Ectodermal cell (in vitro differentiated cells): ENCODE measurements around the gene SORBS2.

ENCODE experiments used
- H3K27ac ChIP-seq: 2 replicates; pipeline ENCODE4 v1.7.0; 2013; ENCODE audit warnings: mild to moderate bottlenecking, low read depth, low read length; ENCODE audit not compliant: insufficient read depth, poor library complexity, severe bottlenecking
- H3K27me3 ChIP-seq: 2 replicates; pipeline ENCODE4 v1.7.0; 2013; ENCODE audit warnings: mild to moderate bottlenecking, low read length; ENCODE audit not compliant: insufficient read depth, control insufficient read depth, poor library complexity, severe bottlenecking
- H3K36me3 ChIP-seq: one replicate; pipeline ENCODE4 v1.7.0; 2013; ENCODE audit warnings: low read length; ENCODE audit not compliant: control insufficient read depth, insufficient read depth
- H3K4me1 ChIP-seq: one replicate; pipeline ENCODE4 v1.7.0; 2013; ENCODE audit warnings: low read length; ENCODE audit not compliant: control insufficient read depth, insufficient read depth
- H3K4me3 ChIP-seq: 2 replicates; pipeline ENCODE4 v1.7.0; 2013; ENCODE audit warnings: low read depth, low read length, control low read depth; ENCODE audit not compliant: insufficient read depth
- H3K9me3 ChIP-seq: 2 replicates; pipeline ENCODE4 v1.7.0; 2013; ENCODE audit warnings: mild to moderate bottlenecking, low read length, moderate library complexity; ENCODE audit not compliant: control insufficient read depth
- WGBS, 2 experiments: methylation state at CpG; one replicate each; pipeline ENCODE4 v1.1.7; 2013; ENCODE audit warnings: missing lambda C conversion rate in 2 of 2; 5-methylcytosine and 5-hydroxymethylcytosine counted together

The SORBS2 gene

GRCh38 chr4:185654965-185655554 is 156.9 kb downstream of the SORBS2 start:
- Histone ChIP-seq H3K36me3 (no peaks in the 10 kb centered on the region), H3K4me1 (peaks cover 15% of the 10 kb centered on the region), H3K27ac (no peak overlapping the region), H3K4me3 (no peak overlapping the region), H3K9me3 (no peaks in the 10 kb centered on the region), H3K27me3 (no peaks in the 10 kb centered on the region)
- WGBS, 2 experiments: 90% methylated on average over 4 of the region's 4 CpGs

DNA sequence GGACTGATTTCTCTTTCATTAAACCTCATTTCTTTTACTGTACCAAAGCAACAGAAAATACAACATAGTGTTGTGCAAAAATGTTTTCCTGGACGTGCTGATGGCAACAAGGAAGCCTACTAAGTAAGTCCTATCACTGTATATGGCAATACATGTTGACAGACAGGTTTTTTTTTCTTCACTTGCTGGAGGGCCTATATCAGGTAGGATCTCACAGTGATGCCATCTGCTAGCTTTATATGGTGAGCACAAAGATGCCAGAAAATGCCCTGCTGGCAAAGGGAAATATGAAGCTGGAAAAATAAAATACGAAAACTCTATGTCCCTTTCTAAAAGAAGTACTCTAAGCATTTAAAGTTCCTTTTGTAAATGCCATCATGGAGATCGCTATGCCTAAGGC is 157.7 kb downstream of the SORBS2 start:
- H3K27me3 ChIP-seq: no peaks in the 10 kb centered on the region
- no peak overlapping the region for H3K27ac ChIP-seq
- no peaks in the 10 kb centered on the region for H3K36me3 ChIP-seq

GRCh38 chr4:185651851-185652250 is 160.1 kb downstream of the SORBS2 start:
- WGBS, 2 experiments: 82 to 85% methylated on average over 7 of the region's 7 CpGs
- peak overlapping the region; percentile 17 for H3K27ac ChIP-seq
- H3K4me1 ChIP-seq: peaks cover 11% of the 10 kb centered on the region
- no peaks in the 10 kb centered on the region for H3K9me3 ChIP-seq
- H3K36me3 ChIP-seq: no peaks in the 10 kb centered on the region
- H3K27me3 ChIP-seq: no peaks in the 10 kb centered on the region
- no peak overlapping the region for H3K4me3 ChIP-seq

More for the DNA sequence above, 157.7 kb downstream of the SORBS2 start:
- Histone ChIP-seq H3K4me1 (peaks cover 15% of the 10 kb centered on the region), H3K4me3 (no peak overlapping the region), H3K9me3 (no peaks in the 10 kb centered on the region)
- WGBS, 2 experiments: 97 to 99% methylated on average over 3 of the region's 3 CpGs

DNA sequence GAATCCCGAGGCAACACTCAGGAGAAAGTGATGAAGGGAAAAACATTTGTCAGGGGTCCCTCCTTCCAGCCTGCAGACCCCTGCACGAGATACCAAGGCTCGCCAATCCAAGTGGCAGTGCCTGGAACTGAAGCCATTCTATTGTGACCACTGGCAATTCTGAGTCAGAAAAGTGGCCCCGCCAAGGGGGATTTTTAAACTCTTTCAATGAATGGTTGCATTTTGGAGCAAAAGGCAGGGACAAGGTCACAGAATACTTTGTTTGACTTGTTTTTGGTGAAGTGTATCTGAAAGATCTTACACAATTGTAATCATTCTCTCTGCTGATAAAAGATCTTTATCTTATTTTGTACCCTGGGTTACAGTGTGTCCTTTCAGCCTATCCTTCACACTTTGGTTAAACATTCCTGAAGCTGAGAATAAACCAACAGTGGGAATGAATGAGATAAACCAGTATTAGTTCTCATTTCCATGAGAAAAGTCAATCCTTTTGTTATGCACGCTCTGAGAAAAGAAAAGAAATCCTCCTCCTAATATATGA is 160.8 kb downstream of the SORBS2 start:
- Histone ChIP-seq H3K36me3 (no peaks in the 10 kb centered on the region), H3K27ac (peak overlapping the region; percentile 17), H3K9me3 (no peaks in the 10 kb centered on the region), H3K4me3 (no peak overlapping the region), H3K27me3 (no peaks in the 10 kb centered on the region), H3K4me1 (peaks cover 5% of the 10 kb centered on the region)
- 50 to 60% methylated on average over 4 to 5 of the region's 5 CpGs for WGBS, 2 experiments

DNA sequence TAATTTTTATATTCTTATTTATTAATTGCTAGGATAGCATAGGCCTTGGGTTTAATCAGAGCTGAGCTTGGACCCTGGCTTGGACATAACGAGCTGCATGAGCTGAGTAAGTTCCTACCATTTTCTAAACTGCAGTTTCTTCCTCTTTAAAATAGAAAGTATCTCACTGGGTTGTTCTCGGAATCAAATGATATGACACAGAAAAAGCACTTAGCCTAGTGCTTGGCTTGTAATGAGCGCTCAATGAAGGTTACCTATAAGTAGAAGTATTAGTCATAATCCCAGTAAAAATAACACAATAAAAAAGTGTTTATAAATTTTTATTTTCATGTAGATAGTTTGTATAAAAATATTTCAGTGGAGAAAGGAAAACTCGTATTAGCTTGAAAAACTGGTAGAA is 163.4 kb downstream of the SORBS2 start:
- 90 to 92% methylated on average over 2 to 4 of the region's 4 CpGs for WGBS, 2 experiments
- Histone ChIP-seq H3K36me3 (no peaks in the 10 kb centered on the region), H3K9me3 (no peaks in the 10 kb centered on the region), H3K4me3 (no peak overlapping the region), H3K4me1 (peaks cover 5% of the 10 kb centered on the region), H3K27me3 (no peaks in the 10 kb centered on the region), H3K27ac (no peak overlapping the region)

DNA sequence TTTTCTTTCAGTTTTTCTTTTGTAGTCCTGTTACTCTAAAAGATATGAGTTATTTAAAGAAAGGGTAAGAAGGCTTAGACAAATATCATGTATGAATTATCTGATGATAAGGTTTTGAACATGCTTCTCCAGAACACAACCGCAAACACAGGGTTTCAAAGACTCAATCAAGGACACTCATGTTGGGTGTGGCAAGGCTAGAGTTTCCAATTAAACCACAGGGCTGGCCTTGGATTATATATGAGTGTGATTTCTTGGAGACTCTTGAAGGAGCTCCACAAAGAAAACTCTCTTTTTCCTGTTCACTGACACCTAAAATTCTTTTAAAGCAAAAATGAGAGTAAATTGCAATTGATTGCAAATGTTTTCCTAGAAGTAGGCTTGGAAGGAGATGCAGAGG is 166.6 kb downstream of the SORBS2 start:
- Histone ChIP-seq H3K36me3 (no peaks in the 10 kb centered on the region), H3K4me1 (no peaks in the 10 kb centered on the region), H3K27me3 (no peaks in the 10 kb centered on the region), H3K9me3 (no peaks in the 10 kb centered on the region), H3K27ac (no peak overlapping the region), H3K4me3 (no peak overlapping the region)
- WGBS, 2 experiments: 96 to 100% methylated on average over 1 of the region's 1 CpG

GRCh38 chr4:185644408-185644807 is 167.6 kb downstream of the SORBS2 start:
- Histone ChIP-seq H3K9me3 (no peaks in the 10 kb centered on the region), H3K36me3 (no peaks in the 10 kb centered on the region), H3K4me3 (no peak overlapping the region), H3K27me3 (no peaks in the 10 kb centered on the region), H3K4me1 (no peaks in the 10 kb centered on the region), H3K27ac (no peak overlapping the region)
- WGBS, 2 experiments: 90 to 91% methylated on average over 3 to 4 of the region's 4 CpGs

DNA sequence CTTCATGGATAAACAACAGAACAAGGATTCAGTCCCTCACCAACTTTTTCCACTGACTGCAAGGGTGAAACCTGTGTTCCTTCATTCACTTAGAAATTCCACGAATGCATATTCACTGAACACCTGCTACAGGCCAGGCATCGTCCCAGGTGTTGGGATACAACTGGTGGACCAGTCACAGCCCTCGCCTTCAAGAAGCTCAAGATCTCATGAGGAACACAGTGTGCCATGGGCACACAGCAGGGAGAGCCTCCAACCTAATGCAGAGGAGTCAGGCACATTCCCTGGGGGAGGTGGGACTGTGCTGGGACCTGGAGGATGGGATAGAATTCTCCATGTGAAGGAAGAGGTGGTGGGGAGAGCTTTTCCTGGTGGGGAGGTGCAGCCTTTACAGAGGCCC is 169.1 kb downstream of the SORBS2 start:
- Histone ChIP-seq H3K4me1 (no peaks in the 10 kb centered on the region), H3K4me3 (no peak overlapping the region), H3K9me3 (no peaks in the 10 kb centered on the region), H3K27ac (no peak overlapping the region), H3K36me3 (no peaks in the 10 kb centered on the region), H3K27me3 (no peaks in the 10 kb centered on the region)
- 92 to 94% methylated on average over 3 of the region's 3 CpGs for WGBS, 2 experiments

- H3K36me3 ChIP-seq: no peaks in the 10 kb centered on the region
- 73 to 89% methylated on average over 3 to 4 of the region's 4 CpGs for WGBS, 2 experiments
- H3K27me3 ChIP-seq: no peaks in the 10 kb centered on the region
These were observed 171.0 kb downstream of the SORBS2 start for GRCh38 chr4:185640811-185641675.

DNA sequence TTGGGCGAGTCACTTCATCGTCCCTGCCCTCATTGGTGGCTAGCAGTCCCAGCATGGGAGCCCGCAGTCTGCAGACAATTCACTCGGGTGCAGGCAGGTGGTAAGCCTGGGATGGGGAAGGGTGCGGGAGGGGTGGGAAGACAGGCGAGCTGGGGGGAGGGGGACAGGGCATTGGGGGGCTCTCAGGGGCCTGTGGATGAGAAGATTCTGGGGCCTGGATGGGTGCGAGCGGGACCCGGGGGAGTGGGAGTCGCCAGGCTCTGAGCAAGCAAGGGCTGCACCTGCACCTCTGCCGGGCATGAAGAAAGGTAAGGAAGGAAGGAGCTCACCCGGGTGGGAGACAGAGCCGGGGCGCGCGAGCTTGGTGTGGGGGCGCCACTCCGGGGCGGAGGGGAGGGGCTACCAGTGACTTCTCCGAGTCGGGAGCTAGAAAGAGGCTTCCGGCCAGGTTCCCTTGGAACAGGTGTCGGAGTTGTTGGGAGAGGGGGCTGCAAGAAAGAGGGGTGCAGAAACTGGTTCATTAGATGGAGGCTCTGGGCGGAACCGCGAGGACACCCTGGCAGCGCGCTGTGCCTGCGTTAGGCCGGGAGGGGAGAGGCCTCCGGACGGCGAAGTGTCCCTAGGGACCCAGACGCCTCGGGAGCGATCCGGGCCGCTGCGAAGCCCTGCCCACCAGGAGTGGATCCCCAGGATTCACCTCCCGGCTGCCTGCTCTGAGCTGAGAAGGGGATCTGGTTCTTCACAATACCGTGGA is 173.3 kb downstream of the SORBS2 start:
- Histone ChIP-seq H3K4me3 (no peak overlapping the region), H3K27ac (no peak overlapping the region), H3K9me3 (no peaks in the 10 kb centered on the region), H3K4me1 (no peaks in the 10 kb centered on the region), H3K27me3 (no peaks in the 10 kb centered on the region), H3K36me3 (no peaks in the 10 kb centered on the region)
- WGBS, 2 experiments: 92 to 93% methylated on average over 41 of the region's 41 CpGs

More at GRCh38 chr4:185640811-185641675, 171.0 kb downstream of the SORBS2 start:
- H3K27ac ChIP-seq: no peak overlapping the region
- no peaks in the 10 kb centered on the region for H3K9me3 ChIP-seq
- H3K4me3 ChIP-seq: no peak overlapping the region
- no peaks in the 10 kb centered on the region for H3K4me1 ChIP-seq
